H4 (cell line): ENCODE measurements around the gene M1AP. TPM values are rescaled to one million over a fixed set of nuclear protein-coding genes. Genes with fewer than 3 reads are reported as not detected.
"Not testable (repeated sequence)": the region's sequence is repeated elsewhere in the genome, so short reads cannot be mapped to it uniquely, and the experiment has no call there.

ENCODE experiments used
- DNase-seq: peaks from one replicate; pipeline ENCODE4 v3.0.0-alpha.2; 2015; ENCODE audit warnings: low spot score
- total RNA-seq: library from RNA; depleted of rRNA; stranded (reverse); fragments of >200 nt; shearing (Covaris generic); gene quantifications from 2 replicates; pipeline ENCODE4 v1.2.3, GENCODE V29; 2014

The M1AP gene
- total RNA-seq, 1 experiment from 2014 or later, result not detected

GRCh38 chr2:74566754-74567085 is 81.4 kb downstream of the M1AP start:
- peak; percentile 36 for DNase-seq

- DNase-seq, result no peak
Measured at GRCh38 chr2:74566076-74566753, 81.9 kb downstream of the M1AP start.

- DNase-seq, result no peak
Measured at GRCh38 chr2:74564222-74564621, 83.9 kb downstream of the M1AP start.

- no peak for DNase-seq
Measured at GRCh38 chr2:74562126-74562775, 85.9 kb downstream of the M1AP start.

- not testable (repeated sequence) for DNase-seq
Measured at GRCh38 chr2:74561022-74561421, 87.1 kb downstream of the M1AP start.

GRCh38 chr2:74560591-74560990 is 87.5 kb downstream of the M1AP start:
- peak; percentile 32 for DNase-seq

- DNase-seq, result no peak
Measured at GRCh38 chr2:74559912-74560311, 88.2 kb downstream of the M1AP start.

GRCh38 chr2:74558284-74559230 is 89.6 kb downstream of the M1AP start:
- DNase-seq, result no peak

- DNase-seq, result no peak
Measured at GRCh38 chr2:74556831-74557370, 91.2 kb downstream of the M1AP start.

GRCh38 chr2:74556159-74556558 is 92.0 kb downstream of the M1AP start:
- DNase-seq, result no peak

- DNase-seq, result no peak
Measured at GRCh38 chr2:74555610-74556103, 92.5 kb downstream of the M1AP start.

- no peak for DNase-seq
Measured at GRCh38 chr2:74554820-74555531, 93.2 kb downstream of the M1AP start.

- peak; percentile 88 for DNase-seq
Measured at GRCh38 chr2:74553892-74554819, 94.0 kb downstream of the M1AP start, which contains the start of the genes DOK1 and LOXL3. Gene DOK1, plus strand, starts transcription at chr2:74554720. Its CDS starts 35 bp downstream, at chr2:74554755. Gene LOXL3, minus strand, starts transcription at chr2:74553942. Its CDS starts 1,308 bp downstream, at chr2:74552634.

GRCh38 chr2:74552914-74553811 is 95.0 kb downstream of the M1AP start:
- DNase-seq, result no peak

GRCh38 chr2:74551942-74552913 is 95.9 kb downstream of the M1AP start:
- no peak for DNase-seq

- DNase-seq, result no peak
Measured at GRCh38 chr2:74551530-74551929, 96.6 kb downstream of the M1AP start.

GRCh38 chr2:74550231-74550630 is 97.9 kb downstream of the M1AP start:
- DNase-seq, result no peak
